Thyroid gland (tissue), 4 donors: ENCODE measurements around the gene MTA2. TPM values are rescaled to one million over a fixed set of nuclear protein-coding genes. Genes with fewer than 3 reads are reported as not detected.

Experiments
- DNase-seq, 2 donors: peaks; one replicate each; pipeline ENCODE4 v3.0.0-alpha.2; 2019
- H3K27ac ChIP-seq, 3 donors: fragments of 200-600 bp; sonication (generic); 1 replicate in 2 of 3; 2 replicates in 1 of 3; pipeline ENCODE4 v1.5.1; 2016 to 2019; ENCODE audit warnings: mild to moderate bottlenecking in 1 of 3, moderate library complexity in 1 of 3
- H3K27me3 ChIP-seq: fragments of 200-600 bp; sonication (generic); one replicate; pipeline ENCODE4 v1.5.1; 2019
- H3K36me3 ChIP-seq, 2 donors: fragments of 200-600 bp; sonication (generic); one replicate each; pipeline ENCODE4 v1.5.1; 2016 to 2019
- H3K4me1 ChIP-seq, 2 donors: fragments of 200-600 bp; sonication (generic); one replicate each; pipeline ENCODE4 v1.5.1; 2017 to 2019
- H3K4me3 ChIP-seq, 3 donors: fragments of 200-600 bp; sonication (generic); replicated peaks in 1 of 3; 1 replicate in 2 of 3; 2 replicates in 1 of 3; pipeline ENCODE4 v1.5.1; 2016; ENCODE audit warnings: mild to moderate bottlenecking in 1 of 3
- H3K9me3 ChIP-seq: fragments of 200-600 bp; sonication (generic); one replicate; pipeline ENCODE4 v1.5.1; 2017
- CTCF ChIP-seq, 6 experiments: fragments of 200-600 bp in 3 of 6; fragments of 450-650 bp in 3 of 6; sonication (generic) in 3 of 6; IDR thresholded peaks; one replicate each; pipeline ENCODE4 v1.5.1; 2016 to 2019; ENCODE audit warnings: antibody characterized with exemption in 6 of 6, mild to moderate bottlenecking in 2 of 6, inconsistent platforms in 1 of 6, moderate library complexity in 1 of 6
- POLR2A ChIP-seq, 2 donors: fragments of 450-650 bp; IDR thresholded peaks; one replicate each; pipeline ENCODE4 v1.6.1; 2017; ENCODE audit warnings: antibody characterized with exemption in 2 of 2, mild to moderate bottlenecking in 2 of 2, moderate library complexity in 1 of 2
- WGBS, 2 donors: methylation state at CpG; one replicate each; pipeline ENCODE4 v1.1.5; 2017; 5-methylcytosine and 5-hydroxymethylcytosine counted together
- intact Hi-C: fragments of 100-400 bp; cut with DNase I; formaldehyde crosslinking; loops from one replicate; pipeline ENCODE4 v1.15.1; 2023
- total RNA-seq, 4 donors: library from RNA; depleted of rRNA; stranded (reverse); fragments of >200 nt; gene quantifications; one replicate each; pipeline ENCODE4 v1.2.3, GENCODE V29; 2016

Gene MTA2
- total RNA-seq, 4 donors from 2014 or later = 65.3 to 76.7 (median 70.7) TPM

- peaks cover 45 to 74% of the 10 kb centered on the region in 2 donors for H3K4me1 ChIP-seq
- TF ChIP-seq CTCF (IDR thresholded peaks at IDR 0.05) (no peak), POLR2A (IDR thresholded peaks at IDR 0.05) (no peak)
- H3K4me3 ChIP-seq = peak overlapping the region in 2 of 3 donors; percentile 46 to 87
- H3K9me3 ChIP-seq = no peaks in the 10 kb centered on the region
- peak; percentile 40 to 41 for DNase-seq
- no peaks in the 10 kb centered on the region for H3K36me3 ChIP-seq
- H3K27ac ChIP-seq = peak overlapping the region; percentile 92 to 99 (median 96)
- no peaks in the 10 kb centered on the region for H3K27me3 ChIP-seq
- WGBS, 2 donors = 20% methylated on average over 33 to 35 of the region's 40 CpGs
- intact Hi-C loops = no loop called here
Measured at GRCh38 chr11:62546929-62547625, 54.6 kb downstream of the MTA2 start.

- Histone ChIP-seq H3K36me3 (no peaks in the 10 kb centered on the region), H3K4me1 (peaks cover 42 to 74% of the 10 kb centered on the region in 2 donors), H3K4me3 (peak within 1 kb of the TSS; percentile 46 to 87 (median 85)), H3K27ac (peak within 1 kb of the TSS; percentile 92 to 99 (median 96)), H3K9me3 (no peaks in the 10 kb centered on the region), H3K27me3 (no peaks in the 10 kb centered on the region)
- 1% methylated on average over 11 to 25 of the region's 69 CpGs for WGBS, 2 donors
- TF ChIP-seq CTCF (IDR thresholded peaks at IDR 0.05) (no peak), POLR2A (IDR thresholded peaks at IDR 0.05) (peak; percentile 85)
- intact Hi-C loops = no loop called here
- peak; percentile 88 to 90 for DNase-seq
Measured at GRCh38 chr11:62546244-62546928, 55.3 kb downstream of the MTA2 start, which contains the start of gene AHNAK. Gene AHNAK, minus strand, starts transcription at chr11:62546806. Its CDS starts 10,708 bp downstream, at chr11:62536098.

GRCh38 chr11:62545437-62546243, 56.0 kb downstream of the MTA2 start:
- Histone ChIP-seq H3K27ac (peak overlapping the region; percentile 92 to 99 (median 96)), H3K27me3 (no peaks in the 10 kb centered on the region), H3K4me3 (peak overlapping the region; percentile 46 to 87 (median 85)), H3K4me1 (peaks cover 40 to 73% of the 10 kb centered on the region in 2 donors), H3K9me3 (no peaks in the 10 kb centered on the region), H3K36me3 (no peaks in the 10 kb centered on the region)
- intact Hi-C loops = no loop called here
- WGBS, 2 donors = 0 to 1% methylated on average over 43 to 47 of the region's 59 CpGs
- DNase-seq = peak; percentile 91 to 93
- TF ChIP-seq CTCF (IDR thresholded peaks at IDR 0.05) (peak in 1 of 6 experiments; percentile 3), POLR2A (IDR thresholded peaks at IDR 0.05) (peak in 1 of 2 donors; percentile 61)

- Histone ChIP-seq H3K4me1 (peaks cover 44 to 73% of the 10 kb centered on the region in 2 donors), H3K36me3 (no peaks in the 10 kb centered on the region), H3K4me3 (peak overlapping the region; percentile 46 to 87 (median 85)), H3K27ac (peak overlapping the region; percentile 42 to 99 (median 92)), H3K27me3 (no peaks in the 10 kb centered on the region), H3K9me3 (no peaks in the 10 kb centered on the region)
- TF ChIP-seq CTCF (IDR thresholded peaks at IDR 0.05) (no peak), POLR2A (IDR thresholded peaks at IDR 0.05) (no peak)
- peak in 1 of 2 donors; percentile 41 for DNase-seq
- 28 to 36% methylated on average over 14 to 21 of the region's 32 CpGs for WGBS, 2 donors
- intact Hi-C loops = loop anchor here (5.0 kb wide), 2 partner anchors 38 to 123 kb away; no protein-coding TSS in a partner anchor
Measured at GRCh38 chr11:62544581-62545436, 56.9 kb downstream of the MTA2 start.
